DMS153 (cell line): ENCODE data around the gene PLPPR3.
A peak's percentile ranks its signal among the peaks of the same experiment; 100 is the strongest.

Experiments
- DNase-seq: peaks from one replicate; lab custom pipeline; 2025; lab: John Stamatoyannopoulos, UW

PLPPR3 gene

GRCh38 chr19:821825-822503 lies at the start of gene PLPPR3:
Gene PLPPR3 (minus strand): TSS chr19:821955. CDS start chr19:821559, 396 bp downstream.
- DNase-seq = no peak

- DNase-seq = peak; percentile 16
These were observed 49.2 kb upstream of the PLPPR3 start for GRCh38 chr19:870963-871401.

- no peak for DNase-seq
These were observed 48.6 kb upstream of the PLPPR3 start for GRCh38 chr19:870314-870713.

GRCh38 chr19:869245-870177 lies 47.8 kb upstream of the PLPPR3 start:
- no peak for DNase-seq

GRCh38 chr19:868458-869244 lies 46.9 kb upstream of the PLPPR3 start:
- no peak for DNase-seq

- no peak for DNase-seq
These were observed 46.2 kb upstream of the PLPPR3 start for GRCh38 chr19:867855-868457.

- no peak for DNase-seq
These were observed 45.6 kb upstream of the PLPPR3 start for GRCh38 chr19:867301-867793.

GRCh38 chr19:866769-867300 lies 45.1 kb upstream of the PLPPR3 start:
- DNase-seq = no peak

GRCh38 chr19:863315-863620 lies 41.5 kb upstream of the PLPPR3 start:
- no peak for DNase-seq

GRCh38 chr19:862581-863314 lies 41.0 kb upstream of the PLPPR3 start:
- no peak for DNase-seq

- peak; percentile 46 for DNase-seq
These were observed 40.2 kb upstream of the PLPPR3 start for GRCh38 chr19:861756-862580.

GRCh38 chr19:861141-861755 lies 39.5 kb upstream of the PLPPR3 start:
- DNase-seq = no peak

- DNase-seq = no peak
These were observed 37.4 kb upstream of the PLPPR3 start, which contains the start of gene CFD for GRCh38 chr19:858868-859843. Gene CFD (plus strand): TSS chr19:859664. CDS start chr19:859690, 26 bp downstream.

- DNase-seq = no peak
These were observed 36.5 kb upstream of the PLPPR3 start for GRCh38 chr19:858284-858683.

GRCh38 chr19:855566-856120 lies 33.9 kb upstream of the PLPPR3 start:
- no peak for DNase-seq

- no peak for DNase-seq
These were observed 33.4 kb upstream of the PLPPR3 start for GRCh38 chr19:855142-855541.

- no peak for DNase-seq
These were observed 32.8 kb upstream of the PLPPR3 start for GRCh38 chr19:854549-854948.
